Neutrophil (primary cell): ENCODE measurements around the gene SASS6.

Source experiments
- H3K27ac ChIP-seq: fragments of 200-600 bp; sonication (generic); 2 replicates; pipeline ENCODE4 v1.5.1; 2016; ENCODE audit warnings: mild to moderate bottlenecking, moderate library complexity
- H3K27me3 ChIP-seq: fragments of 200-600 bp; sonication (generic); 2 replicates; pipeline ENCODE4 v1.6.0; 2016; ENCODE audit warnings: mild to moderate bottlenecking
- H3K36me3 ChIP-seq: fragments of 200-600 bp; sonication (generic); 2 replicates; pipeline ENCODE4 v1.5.1; 2017
- H3K4me1 ChIP-seq, 2 experiments: fragments of 200-600 bp in 1 of 2; sonication (generic) in 1 of 2; 1 replicate in 1 of 2; 2 replicates in 1 of 2; pipeline versions ENCODE4 v1.5.1 to v1.6.1; 2013 to 2016; ENCODE audit warnings: low read depth in 1 of 2, low read length in 1 of 2, mild to moderate bottlenecking in 1 of 2, moderate library complexity in 1 of 2; ENCODE audit not compliant: control insufficient read depth in 1 of 2, insufficient read depth in 1 of 2
- H3K4me3 ChIP-seq, 2 experiments: fragments of 200-600 bp in 1 of 2; sonication (generic) in 1 of 2; 1 replicate in 1 of 2; 2 replicates in 1 of 2; pipeline ENCODE4 v1.5.1; 2013 to 2016; ENCODE audit warnings: low read depth in 1 of 2, low read length in 1 of 2, mild to moderate bottlenecking in 1 of 2, moderate library complexity in 1 of 2
- H3K9me3 ChIP-seq: fragments of 200-600 bp; sonication (generic); 2 replicates; pipeline ENCODE4 v1.5.1; 2016
- CTCF ChIP-seq: fragments of 200-600 bp; sonication (generic); IDR thresholded peaks from 2 replicates; pipeline ENCODE4 v1.5.1; 2016; ENCODE audit warnings: antibody characterized with exemption

Gene SASS6

GRCh38 chr1:100037927-100038659 lies 94.6 kb downstream of the SASS6 start:
- Histone ChIP-seq H3K4me3 (peak overlapping the region; percentile 78 to 83), H3K9me3 (no peaks in the 10 kb centered on the region), H3K36me3 (no peaks in the 10 kb centered on the region), H3K27me3 (no peaks in the 10 kb centered on the region), H3K4me1 (peaks cover 22 to 34% of the 10 kb centered on the region in 2 experiments), H3K27ac (peak overlapping the region; percentile 94)
- no peak for TF ChIP-seq CTCF

GRCh38 chr1:100037656-100037926 lies 95.1 kb downstream of the SASS6 start:
- H3K27ac ChIP-seq: peak overlapping the region; percentile 94
- TF ChIP-seq CTCF: no peak
- no peaks in the 10 kb centered on the region for H3K36me3 ChIP-seq
- peaks cover 22 to 34% of the 10 kb centered on the region in 2 experiments for H3K4me1 ChIP-seq
- H3K4me3 ChIP-seq: peak overlapping the region; percentile 78 to 83
- H3K9me3 ChIP-seq: no peaks in the 10 kb centered on the region
- H3K27me3 ChIP-seq: no peaks in the 10 kb centered on the region

DNA sequence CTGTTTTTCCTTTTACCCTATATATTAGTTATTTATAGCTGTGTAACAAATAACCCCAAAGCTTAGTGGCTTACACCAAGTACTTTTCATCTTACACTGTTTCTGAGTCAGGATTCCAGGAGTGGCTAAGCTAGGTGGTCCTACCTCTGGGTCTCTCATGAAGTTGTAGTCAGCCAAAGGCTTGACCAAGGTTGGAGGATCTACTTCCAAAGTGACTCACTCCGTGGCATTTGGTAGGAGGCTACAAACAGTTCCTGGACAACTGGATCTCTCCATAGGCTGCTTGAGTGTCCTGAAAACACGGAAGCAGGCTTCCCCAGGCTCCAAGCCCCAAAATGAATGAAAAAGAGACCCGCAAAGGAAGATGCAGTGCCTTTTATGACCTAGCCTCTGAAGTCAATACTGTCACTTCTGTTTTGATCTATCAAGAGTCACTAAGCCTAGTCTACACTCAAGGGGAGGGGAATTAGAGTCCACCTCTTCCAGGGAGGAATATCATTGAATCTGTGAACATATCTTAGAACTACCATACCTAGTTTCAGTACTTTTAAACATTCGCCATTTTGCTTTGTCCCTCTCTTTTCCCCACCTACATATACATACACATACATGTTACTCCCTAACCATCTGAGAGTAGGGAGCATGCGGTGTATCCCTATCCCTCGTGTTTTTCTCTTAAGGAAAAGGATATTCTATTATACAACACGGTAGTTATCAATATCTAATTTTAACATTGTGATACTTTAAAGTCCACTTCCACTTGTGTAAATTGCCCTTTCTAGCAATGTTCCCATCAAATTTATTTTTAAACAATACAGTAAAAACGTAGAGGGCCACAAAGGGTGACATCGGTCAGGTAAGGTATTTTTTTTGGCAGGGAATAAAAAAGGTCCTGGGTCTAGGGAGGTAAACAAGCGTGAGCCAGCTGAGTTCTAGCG lies 95.7 kb downstream of the SASS6 start:
- Histone ChIP-seq H3K27ac (peak overlapping the region; percentile 94), H3K4me3 (peak overlapping the region; percentile 78 to 83), H3K36me3 (no peaks in the 10 kb centered on the region), H3K9me3 (no peaks in the 10 kb centered on the region), H3K4me1 (peaks cover 22 to 34% of the 10 kb centered on the region in 2 experiments), H3K27me3 (no peaks in the 10 kb centered on the region)
- no peak for TF ChIP-seq CTCF

- TF ChIP-seq CTCF: no peak
- no peaks in the 10 kb centered on the region for H3K9me3 ChIP-seq
- H3K4me1 ChIP-seq: peaks cover 20 to 26% of the 10 kb centered on the region in 2 experiments
- H3K27ac ChIP-seq: no peak overlapping the region
- no peaks in the 10 kb centered on the region for H3K36me3 ChIP-seq
- H3K27me3 ChIP-seq: no peaks in the 10 kb centered on the region
- H3K4me3 ChIP-seq: no peak overlapping the region
Observed at GRCh38 chr1:100035214-100035613, 97.5 kb downstream of the SASS6 start.

DNA sequence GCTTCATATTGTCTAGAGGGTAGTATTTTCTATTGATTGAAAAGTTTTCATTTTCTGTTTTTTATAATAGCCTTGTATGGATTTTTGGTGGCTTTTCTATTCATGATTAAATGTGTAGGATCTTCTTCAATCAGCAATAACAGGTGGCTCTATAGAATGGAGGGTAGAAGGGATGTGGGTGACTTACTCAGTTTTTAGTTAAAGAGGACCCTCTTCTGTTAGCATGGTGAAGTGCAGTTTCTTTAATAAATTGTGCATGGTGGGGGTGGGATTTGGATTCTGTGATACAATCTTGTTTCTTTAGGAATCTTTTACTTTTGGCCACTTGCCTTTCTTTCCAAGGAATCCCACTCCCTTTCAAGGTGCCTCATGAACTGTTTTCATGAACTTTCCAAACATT lies 98.3 kb downstream of the SASS6 start:
- Histone ChIP-seq H3K4me1 (peaks cover 13 to 19% of the 10 kb centered on the region in 2 experiments), H3K27ac (no peak overlapping the region), H3K36me3 (no peaks in the 10 kb centered on the region), H3K27me3 (no peaks in the 10 kb centered on the region), H3K9me3 (no peaks in the 10 kb centered on the region), H3K4me3 (no peak overlapping the region)
- TF ChIP-seq CTCF: no peak
